GF-D8 (cell line): ENCODE results near the gene ADCY2.

Experiments used
- DNase-seq: peaks from one replicate; lab custom pipeline; 2025; lab: John Stamatoyannopoulos, UW

The ADCY2 gene

GRCh38 chr5:7828269-7828668, 432.3 kb downstream of the ADCY2 start:
- DNase-seq: no peak

- DNase-seq: no peak
Observed at GRCh38 chr5:7834982-7835381, 439.0 kb downstream of the ADCY2 start.

GRCh38 chr5:7837403-7837802, 441.5 kb downstream of the ADCY2 start:
- no peak for DNase-seq

GRCh38 chr5:7842531-7842930, 446.6 kb downstream of the ADCY2 start:
- no peak for DNase-seq

- DNase-seq: no peak
Observed at GRCh38 chr5:7844901-7845300, 449.0 kb downstream of the ADCY2 start.

- DNase-seq: no peak
Observed at GRCh38 chr5:7845557-7845956, 449.6 kb downstream of the ADCY2 start.

- no peak for DNase-seq
Observed at GRCh38 chr5:7846327-7846726, 450.4 kb downstream of the ADCY2 start.

DNA sequence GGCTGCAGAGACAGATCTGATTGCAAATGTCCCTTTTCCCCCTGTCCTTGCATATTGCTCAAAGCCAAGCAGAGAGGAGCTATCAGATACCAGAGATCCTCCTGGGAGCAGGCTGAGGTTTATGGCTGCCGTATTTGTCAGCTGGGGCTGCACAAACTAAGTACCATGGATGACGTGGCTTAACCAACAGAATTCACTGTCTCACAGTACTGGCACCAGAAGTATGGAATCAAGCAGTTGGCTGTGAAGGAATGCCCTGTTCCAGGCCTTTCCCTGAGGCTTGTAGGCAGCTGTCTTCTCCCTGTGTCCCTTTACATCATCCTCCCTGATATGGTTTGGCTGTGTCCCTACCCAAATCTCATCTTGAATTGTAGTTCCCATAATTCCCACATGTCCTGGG, 452.4 kb downstream of the ADCY2 start:
- no peak for DNase-seq

DNA sequence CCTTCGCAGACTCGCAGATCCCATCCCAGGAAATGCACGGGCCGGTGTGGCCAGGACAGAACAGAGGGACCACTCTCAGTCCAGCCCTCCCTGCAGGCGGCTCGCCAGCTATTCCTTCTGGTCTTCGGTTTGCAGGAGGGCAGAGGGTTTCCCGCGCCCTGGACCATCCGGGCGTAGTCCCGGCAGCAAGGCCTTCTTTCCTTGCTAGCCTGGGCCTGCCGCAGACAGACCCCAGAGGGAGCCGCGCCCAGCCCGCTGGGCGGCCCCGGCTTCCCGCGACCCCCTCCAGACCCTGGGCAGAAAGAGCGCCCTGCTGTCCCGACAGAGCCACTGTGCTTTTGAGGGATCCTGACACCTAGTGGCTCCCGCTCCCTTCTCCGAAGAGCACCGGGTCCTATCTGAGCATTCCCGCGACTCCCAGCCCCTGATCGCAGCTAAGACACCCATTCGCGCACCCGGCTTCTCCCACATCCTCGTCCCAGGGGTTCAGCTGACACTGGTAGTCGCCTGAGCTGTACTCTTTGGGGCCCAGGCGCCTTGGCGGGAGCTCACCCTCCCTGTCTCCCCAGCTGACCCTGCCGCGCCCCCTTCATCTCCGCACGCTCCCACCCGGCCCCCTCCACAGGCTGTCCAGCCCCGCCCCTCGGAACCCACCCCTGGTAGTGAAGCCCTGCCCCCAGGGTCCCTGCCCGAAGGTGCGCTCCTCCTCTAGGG, 453.9 kb downstream of the ADCY2 start:
- DNase-seq: no peak

DNA sequence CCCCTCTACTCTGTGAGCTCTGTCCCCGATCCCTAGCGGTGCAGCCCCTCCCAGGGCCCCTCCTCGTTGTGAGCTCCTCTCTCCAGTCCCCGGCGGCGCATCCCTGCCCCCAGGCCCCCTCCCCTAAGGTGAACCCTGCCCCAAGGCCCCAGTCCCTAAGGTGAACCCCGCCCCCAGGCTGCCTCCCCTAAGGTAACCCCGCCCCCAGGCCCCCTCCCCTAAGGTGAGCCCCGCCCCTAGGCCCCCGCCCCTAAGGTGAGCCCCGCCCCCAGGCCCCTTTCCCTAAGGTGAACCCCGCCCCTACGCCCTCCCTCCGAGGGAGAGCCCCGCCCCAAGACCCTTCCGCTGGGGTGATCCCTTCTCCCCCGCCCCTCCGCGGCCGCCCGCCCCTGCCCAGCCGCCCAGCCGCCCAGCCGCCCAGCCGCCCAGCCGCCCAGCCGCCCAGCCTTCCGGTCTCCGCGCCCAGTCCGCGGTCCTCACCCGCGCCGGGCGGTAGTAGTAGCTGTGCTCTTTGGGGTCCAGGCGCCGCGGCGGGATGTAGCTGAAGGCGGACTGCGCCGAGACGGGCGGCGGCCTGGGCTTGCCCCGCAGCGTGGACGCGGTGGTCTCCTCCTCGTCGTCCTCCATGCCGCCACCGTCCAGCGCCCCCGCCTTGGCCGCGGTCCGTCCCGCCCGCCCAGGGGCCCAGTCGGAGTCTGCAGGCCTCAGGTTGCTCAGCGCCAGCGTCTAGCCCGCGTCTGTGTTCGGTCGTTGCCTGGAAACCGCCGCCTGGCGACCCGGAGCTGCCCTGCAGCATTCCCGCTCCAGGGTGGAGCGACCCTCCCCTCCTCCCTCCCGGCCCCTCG, 454.7 kb downstream of the ADCY2 start, which contains the start of gene CFAP90:
TSS of gene CFAP90 (minus strand) at position 739 of the 845 bp plus-strand sequence. CDS start at position 627, 112 bp downstream.
- no peak for DNase-seq

GRCh38 chr5:7851240-7851592, 455.3 kb downstream of the ADCY2 start:
- DNase-seq: no peak

- no peak for DNase-seq
Observed at GRCh38 chr5:7851617-7852289, 455.8 kb downstream of the ADCY2 start.

- DNase-seq: no peak
Observed at GRCh38 chr5:7852542-7852941, 456.6 kb downstream of the ADCY2 start.

DNA sequence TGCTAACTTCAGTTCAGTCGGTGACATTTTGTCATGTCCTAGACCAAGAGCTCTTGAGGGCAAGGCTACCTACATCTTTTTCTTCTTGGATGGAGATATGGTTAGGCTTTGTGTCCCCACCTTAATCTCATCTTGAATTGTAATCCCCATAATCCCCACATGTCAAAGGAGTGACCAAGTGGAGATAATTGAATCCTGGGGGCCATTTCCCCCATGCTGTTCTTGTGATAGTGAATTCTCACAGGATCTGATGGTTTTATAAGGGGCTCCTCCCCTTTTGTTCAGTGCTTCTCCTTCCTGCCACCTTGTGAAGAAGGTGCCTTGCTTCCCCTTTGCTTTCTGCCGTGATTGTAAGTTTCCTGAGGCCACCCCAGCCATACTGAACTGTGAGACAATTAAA, 457.1 kb downstream of the ADCY2 start:
- no peak for DNase-seq

DNA sequence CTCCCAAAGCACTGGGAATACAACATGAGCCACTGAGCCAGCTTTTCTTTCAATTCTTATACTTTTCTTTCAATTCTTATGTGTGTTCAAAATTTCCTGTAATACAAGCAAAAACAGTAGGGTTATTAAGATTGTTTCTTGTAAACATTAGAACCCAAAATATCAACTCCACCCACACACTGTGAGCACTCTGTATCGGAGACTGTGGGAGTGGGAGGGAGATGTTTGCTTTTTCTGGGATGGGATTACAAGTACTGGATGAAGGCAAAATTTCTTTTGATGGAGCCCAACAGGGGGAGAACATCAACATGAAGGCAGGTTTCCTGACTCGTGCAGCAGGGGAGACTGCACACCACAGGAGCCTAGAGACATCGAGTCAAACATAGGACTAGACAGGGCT, 459.7 kb downstream of the ADCY2 start:
- DNase-seq: no peak

DNA sequence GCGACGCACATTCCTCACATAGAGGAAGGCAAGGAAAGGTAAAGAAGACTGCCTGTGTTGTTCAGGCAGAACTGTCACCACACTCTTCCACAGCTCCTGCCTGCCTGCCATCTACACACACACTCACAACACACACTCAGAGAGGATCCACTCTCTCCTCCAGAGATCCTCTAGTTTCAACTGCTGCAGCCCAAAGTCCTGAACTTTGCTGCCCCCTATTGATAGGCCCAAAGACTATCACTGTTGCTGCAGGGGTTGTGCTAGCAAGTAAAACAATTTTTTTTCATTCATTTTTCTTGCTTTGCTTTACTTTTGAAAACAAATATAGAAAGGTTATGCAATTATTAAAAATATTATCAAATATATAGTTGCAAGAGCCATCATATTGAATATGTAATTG, 460.9 kb downstream of the ADCY2 start:
- peak; percentile 6 for DNase-seq

- no peak for DNase-seq
Observed at GRCh38 chr5:7857361-7857760, 461.4 kb downstream of the ADCY2 start.

DNA sequence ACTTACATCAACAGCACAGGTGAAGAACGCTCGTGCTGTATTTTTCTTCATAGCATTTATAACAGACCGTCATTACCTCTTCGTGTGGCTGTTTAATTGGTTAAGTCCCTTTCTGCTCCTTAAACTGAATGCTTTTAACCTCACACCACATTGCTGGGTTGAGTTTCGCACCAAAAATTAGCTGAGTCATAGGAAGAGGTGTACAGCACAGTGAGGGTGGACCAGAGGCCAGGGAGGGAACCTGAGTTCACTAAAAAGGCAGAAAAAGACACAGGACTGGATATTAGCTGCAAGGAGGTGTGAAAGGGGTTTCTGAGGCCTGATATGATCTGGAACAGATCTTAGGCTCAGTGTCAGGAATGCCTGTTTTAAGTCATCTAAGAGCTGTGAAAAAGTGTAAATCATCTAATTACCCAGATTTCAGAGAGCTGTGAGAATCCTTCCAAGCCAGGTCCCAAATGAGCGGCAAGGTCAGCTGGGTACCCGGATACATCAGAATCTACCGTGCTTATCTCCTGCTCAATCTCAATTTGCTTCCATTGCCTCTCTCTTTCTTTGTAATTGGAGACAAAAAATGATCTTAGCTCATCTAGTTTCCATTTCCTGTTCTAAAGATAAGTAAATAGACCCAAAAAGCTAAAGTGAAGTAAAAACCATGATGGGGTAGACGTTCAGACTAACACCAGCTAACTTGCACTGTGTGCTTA, 462.1 kb downstream of the ADCY2 start:
- DNase-seq: no peak

DNA sequence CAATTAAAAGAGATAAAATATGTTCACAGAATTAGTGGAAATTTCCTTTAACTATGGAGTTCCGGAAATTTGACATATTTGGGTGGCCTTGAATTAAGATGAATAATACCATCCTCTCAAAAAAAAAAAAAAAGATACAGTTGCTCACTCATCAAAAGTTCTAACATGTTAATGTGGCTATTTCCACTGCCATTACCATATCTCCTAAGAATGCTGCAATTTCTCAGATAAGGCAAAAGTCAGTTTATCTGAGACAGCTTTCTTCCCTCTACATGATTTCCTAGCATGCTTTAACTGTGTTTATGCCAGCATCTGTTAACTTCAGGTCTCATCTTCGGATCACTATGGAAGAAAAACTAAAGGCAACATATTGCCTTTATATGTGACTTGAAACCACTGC, 470.3 kb downstream of the ADCY2 start:
- no peak for DNase-seq

DNA sequence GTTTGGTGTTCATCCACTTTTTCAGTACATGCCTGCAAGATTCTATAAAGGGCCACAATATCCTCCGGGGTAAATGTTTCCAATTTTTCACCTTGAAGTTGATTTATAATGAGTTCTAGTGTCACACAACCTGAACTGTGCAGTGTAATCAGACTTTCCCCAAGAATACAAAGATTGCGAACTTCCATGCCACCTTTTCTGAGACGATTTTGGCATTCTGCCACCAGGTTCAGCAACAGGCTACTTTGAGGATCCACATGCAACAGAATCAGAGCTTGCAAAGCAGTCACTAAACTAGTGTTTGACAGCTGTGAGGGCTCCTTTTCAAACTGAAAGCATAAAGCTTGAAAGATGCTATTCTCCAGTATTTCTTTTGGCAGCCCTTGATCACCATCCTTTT, 471.3 kb downstream of the ADCY2 start:
- DNase-seq: no peak

DNA sequence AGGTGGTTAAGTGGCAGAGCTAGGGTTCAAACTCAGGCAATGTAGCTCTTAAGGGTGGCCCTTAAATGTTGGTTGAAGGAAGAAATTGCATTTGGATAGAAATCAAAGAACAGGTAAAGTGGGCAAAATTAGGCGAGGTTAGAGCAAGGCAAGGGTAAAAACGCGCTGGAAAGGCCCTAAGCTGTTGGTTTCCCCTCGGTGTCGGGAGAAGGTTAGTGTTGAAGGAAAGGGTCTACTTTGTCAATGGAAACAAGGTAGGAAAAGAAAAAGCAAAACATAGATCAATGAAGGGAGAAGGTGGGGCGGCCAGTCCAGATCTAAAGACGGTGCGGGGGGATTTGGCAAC, 472.5 kb downstream of the ADCY2 start:
- no peak for DNase-seq

- DNase-seq: peak; percentile 75
Observed at GRCh38 chr5:7868773-7869473, 473.0 kb downstream of the ADCY2 start, which contains the start of the genes FASTKD3 and MTRR. FASTKD3 (minus strand) TSS chr5:7869031; CDS start chr5:7868083, 948 bp downstream. MTRR (plus strand) TSS chr5:7869148; CDS start chr5:7870795, 1,647 bp downstream.
